HG03097 (cell line): Measurements from ENCODE around the gene TTC28.
"Not testable (repeated sequence)": the region's sequence is repeated elsewhere in the genome, so short reads cannot be mapped to it uniquely, and the experiment has no call there.

ENCODE experiments used
- ATAC-seq: cut with Tn5 transposase; IDR thresholded peaks from one replicate; pipeline ENCODE4 v1.9.1; 2021; ENCODE audit not compliant: unreplicated experiment, low FRiP score

Gene TTC28

GRCh38 chr22:28379075-28379779 lies 300.4 kb downstream of the TTC28 start:
- no peak for ATAC-seq

- ATAC-seq, result no peak
These were observed 303.7 kb downstream of the TTC28 start for GRCh38 chr22:28375761-28376534.

- no peak for ATAC-seq
These were observed 305.8 kb downstream of the TTC28 start for GRCh38 chr22:28373831-28374230.

GRCh38 chr22:28369854-28370253 lies 309.8 kb downstream of the TTC28 start:
- ATAC-seq, result no peak

- ATAC-seq, result no peak
These were observed 312.8 kb downstream of the TTC28 start for GRCh38 chr22:28366856-28367255.

- no peak for ATAC-seq
These were observed 314.3 kb downstream of the TTC28 start for GRCh38 chr22:28365371-28365770.

- not testable (repeated sequence) for ATAC-seq
These were observed 315.5 kb downstream of the TTC28 start for GRCh38 chr22:28364105-28364504.

- no peak for ATAC-seq
These were observed 318.7 kb downstream of the TTC28 start for GRCh38 chr22:28360939-28361338.

GRCh38 chr22:28358312-28358711 lies 321.3 kb downstream of the TTC28 start:
- ATAC-seq, result no peak

- no peak for ATAC-seq
These were observed 322.4 kb downstream of the TTC28 start for GRCh38 chr22:28357193-28357592.

GRCh38 chr22:28351476-28351875 lies 328.2 kb downstream of the TTC28 start:
- no peak for ATAC-seq

GRCh38 chr22:28348613-28349609 lies 330.7 kb downstream of the TTC28 start:
- ATAC-seq, result no peak

GRCh38 chr22:28346308-28346707 lies 333.3 kb downstream of the TTC28 start:
- no peak for ATAC-seq

GRCh38 chr22:28344918-28345703 lies 334.5 kb downstream of the TTC28 start:
- no peak for ATAC-seq

GRCh38 chr22:28341001-28341400 lies 338.6 kb downstream of the TTC28 start:
- no peak for ATAC-seq

GRCh38 chr22:28333088-28333487 lies 346.6 kb downstream of the TTC28 start:
- ATAC-seq, result no peak

GRCh38 chr22:28332410-28332809 lies 347.2 kb downstream of the TTC28 start:
- ATAC-seq, result no peak

- no peak for ATAC-seq
These were observed 347.9 kb downstream of the TTC28 start for GRCh38 chr22:28331695-28332094.

GRCh38 chr22:28329186-28330073 lies 350.2 kb downstream of the TTC28 start:
- ATAC-seq, result no peak
